GM19328 (cell line): ENCODE results near the gene ARID2.

Experiments used
- ATAC-seq: cut with Tn5 transposase; IDR thresholded peaks from one replicate; pipeline ENCODE4 v1.9.1; 2021; ENCODE audit warnings: mild to moderate bottlenecking, moderate library complexity; ENCODE audit not compliant: unreplicated experiment

The ARID2 gene

GRCh38 chr12:45729233-45730083 lies at the start of gene ARID2:
Gene ARID2, plus strand, starts transcription at chr12:45729706. Its CDS starts 131 bp downstream, at chr12:45729837.
- peak; percentile 4 for ATAC-seq

- no peak for ATAC-seq
These were observed 49.1 kb upstream of the ARID2 start for GRCh38 chr12:45680362-45680761.

GRCh38 chr12:45681465-45681864 lies 48.0 kb upstream of the ARID2 start:
- no peak for ATAC-seq

GRCh38 chr12:45685680-45686079 lies 43.8 kb upstream of the ARID2 start:
- no peak for ATAC-seq

GRCh38 chr12:45687081-45688015 lies 42.2 kb upstream of the ARID2 start:
- ATAC-seq, result no peak

- no peak for ATAC-seq
These were observed 41.3 kb upstream of the ARID2 start for GRCh38 chr12:45688183-45688582.

- no peak for ATAC-seq
These were observed 34.5 kb upstream of the ARID2 start for GRCh38 chr12:45695035-45695434.

GRCh38 chr12:45695606-45696005 lies 33.9 kb upstream of the ARID2 start:
- no peak for ATAC-seq

- no peak for ATAC-seq
These were observed 33.5 kb upstream of the ARID2 start for GRCh38 chr12:45696049-45696448.

- no peak for ATAC-seq
These were observed 32.1 kb upstream of the ARID2 start for GRCh38 chr12:45697371-45697770.

- ATAC-seq, result no peak
These were observed 28.2 kb upstream of the ARID2 start for GRCh38 chr12:45701296-45701695.

GRCh38 chr12:45703942-45704341 lies 25.6 kb upstream of the ARID2 start:
- no peak for ATAC-seq

GRCh38 chr12:45704968-45705367 lies 24.5 kb upstream of the ARID2 start:
- no peak for ATAC-seq

- no peak for ATAC-seq
These were observed 24.1 kb upstream of the ARID2 start for GRCh38 chr12:45705404-45705803.

- no peak for ATAC-seq
These were observed 22.2 kb upstream of the ARID2 start for GRCh38 chr12:45707241-45707857.

- no peak for ATAC-seq
These were observed 21.1 kb upstream of the ARID2 start for GRCh38 chr12:45708363-45708762.

GRCh38 chr12:45708901-45709300 lies 20.6 kb upstream of the ARID2 start:
- no peak for ATAC-seq

GRCh38 chr12:45712319-45712718 lies 17.2 kb upstream of the ARID2 start:
- no peak for ATAC-seq

GRCh38 chr12:45713078-45713477 lies 16.4 kb upstream of the ARID2 start:
- ATAC-seq, result no peak

- ATAC-seq, result no peak
These were observed 11.2 kb upstream of the ARID2 start for GRCh38 chr12:45718306-45718705.

GRCh38 chr12:45720069-45720468 lies 9.4 kb upstream of the ARID2 start:
- ATAC-seq, result no peak
